ENCODE results near the gene CFAP100. TPM values are rescaled to one million over a fixed set of nuclear protein-coding genes. Genes with fewer than 3 reads are reported as not detected.

The CFAP100 gene
- total RNA-seq, 1 donor from 2014 or later: 4.3 TPM

- Mint-ChIP-seq H3K9me3 (no peaks in the 10 kb centered on the region), H3K4me1 (ENCODE audit: unreplicated experiment) (peaks cover under 1% of the 10 kb centered on the region), H3K4me3 (no peak overlapping the region), H3K27me3 (peaks cover 3% of the 10 kb centered on the region), H3K27ac (no peak overlapping the region), H3K36me3 (no peaks in the 10 kb centered on the region)
- no peak for DNase-seq (ENCODE audit: extremely low spot score, unreplicated experiment)
- TF ChIP-seq CTCF (conservative IDR thresholded peaks at IDR 0.05): no peak
Measured at GRCh38 chr3:126371096-126371705, 23.5 kb upstream of the CFAP100 start.

DNA sequence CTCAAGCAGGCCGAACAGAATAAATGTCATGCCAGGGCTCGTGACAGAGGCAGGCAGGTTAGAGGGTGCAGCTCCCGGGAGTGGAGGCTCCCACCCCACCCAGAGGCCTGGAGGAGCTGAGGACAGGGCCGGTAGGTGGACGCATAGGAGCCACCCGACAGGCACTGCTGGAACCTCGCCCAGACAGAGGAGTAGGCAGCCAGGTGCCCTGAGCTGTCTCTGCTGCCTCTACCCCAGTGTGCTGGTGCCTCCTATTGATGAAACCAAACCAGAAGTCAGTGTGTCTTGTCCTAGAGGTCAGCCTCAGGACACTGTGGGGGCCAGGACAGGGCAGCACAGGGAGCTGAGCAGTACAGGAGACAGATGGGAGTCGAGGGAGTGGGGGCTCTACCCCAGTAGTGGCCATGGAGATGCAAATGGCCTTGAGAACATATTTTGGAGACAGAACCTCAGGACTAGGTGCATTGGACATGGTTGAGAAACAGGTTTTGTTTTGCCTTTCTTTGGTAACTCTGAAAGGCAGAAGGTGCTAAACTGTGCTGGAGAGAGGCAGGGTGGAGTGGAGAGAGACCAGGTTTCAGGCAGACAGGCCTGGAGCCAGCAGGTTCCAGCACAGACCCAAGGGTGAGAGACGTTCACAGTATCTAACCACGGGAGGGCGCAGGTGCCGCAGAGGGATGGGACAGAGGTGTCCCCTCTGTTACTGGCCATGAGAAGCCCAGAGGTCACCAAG lies 22.1 kb upstream of the CFAP100 start:
- Mint-ChIP-seq H3K27me3 (peaks cover 3% of the 10 kb centered on the region), H3K4me1 (ENCODE audit: unreplicated experiment) (peaks cover 8% of the 10 kb centered on the region), H3K36me3 (no peaks in the 10 kb centered on the region), H3K4me3 (no peak overlapping the region), H3K9me3 (no peaks in the 10 kb centered on the region), H3K27ac (no peak overlapping the region)
- TF ChIP-seq CTCF (conservative IDR thresholded peaks at IDR 0.05): no peak
- DNase-seq (ENCODE audit: extremely low spot score, unreplicated experiment): no peak

DNA sequence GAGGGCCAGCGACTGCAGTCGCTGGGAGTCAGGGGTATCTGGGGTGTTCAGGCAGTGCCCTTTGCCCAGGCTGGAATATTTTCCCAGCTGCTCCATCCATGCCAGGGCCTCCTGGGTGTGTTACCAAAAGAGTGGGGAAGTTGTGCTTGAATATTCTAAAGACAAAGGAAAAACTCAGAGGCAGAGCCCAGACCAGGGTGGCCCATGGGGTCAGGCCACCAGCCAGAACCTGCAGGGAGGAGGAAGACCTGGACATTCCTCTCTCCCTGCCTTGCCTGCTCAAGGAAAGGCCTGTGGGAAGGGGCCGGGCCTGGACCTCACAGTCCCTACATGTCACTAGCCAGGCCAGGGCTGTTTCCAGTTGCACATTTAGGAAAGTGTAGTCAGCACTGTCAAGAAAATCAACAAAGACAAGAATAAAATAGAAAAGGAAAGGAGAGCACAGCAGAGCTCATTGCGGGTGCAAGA lies 21.5 kb upstream of the CFAP100 start:
- TF ChIP-seq CTCF (conservative IDR thresholded peaks at IDR 0.05): no peak
- no peak for DNase-seq (ENCODE audit: extremely low spot score, unreplicated experiment)
- Mint-ChIP-seq H3K36me3 (no peaks in the 10 kb centered on the region), H3K4me3 (no peak overlapping the region), H3K4me1 (ENCODE audit: unreplicated experiment) (peaks cover 8% of the 10 kb centered on the region), H3K27me3 (peaks cover 3% of the 10 kb centered on the region), H3K9me3 (no peaks in the 10 kb centered on the region), H3K27ac (no peak overlapping the region)

DNA sequence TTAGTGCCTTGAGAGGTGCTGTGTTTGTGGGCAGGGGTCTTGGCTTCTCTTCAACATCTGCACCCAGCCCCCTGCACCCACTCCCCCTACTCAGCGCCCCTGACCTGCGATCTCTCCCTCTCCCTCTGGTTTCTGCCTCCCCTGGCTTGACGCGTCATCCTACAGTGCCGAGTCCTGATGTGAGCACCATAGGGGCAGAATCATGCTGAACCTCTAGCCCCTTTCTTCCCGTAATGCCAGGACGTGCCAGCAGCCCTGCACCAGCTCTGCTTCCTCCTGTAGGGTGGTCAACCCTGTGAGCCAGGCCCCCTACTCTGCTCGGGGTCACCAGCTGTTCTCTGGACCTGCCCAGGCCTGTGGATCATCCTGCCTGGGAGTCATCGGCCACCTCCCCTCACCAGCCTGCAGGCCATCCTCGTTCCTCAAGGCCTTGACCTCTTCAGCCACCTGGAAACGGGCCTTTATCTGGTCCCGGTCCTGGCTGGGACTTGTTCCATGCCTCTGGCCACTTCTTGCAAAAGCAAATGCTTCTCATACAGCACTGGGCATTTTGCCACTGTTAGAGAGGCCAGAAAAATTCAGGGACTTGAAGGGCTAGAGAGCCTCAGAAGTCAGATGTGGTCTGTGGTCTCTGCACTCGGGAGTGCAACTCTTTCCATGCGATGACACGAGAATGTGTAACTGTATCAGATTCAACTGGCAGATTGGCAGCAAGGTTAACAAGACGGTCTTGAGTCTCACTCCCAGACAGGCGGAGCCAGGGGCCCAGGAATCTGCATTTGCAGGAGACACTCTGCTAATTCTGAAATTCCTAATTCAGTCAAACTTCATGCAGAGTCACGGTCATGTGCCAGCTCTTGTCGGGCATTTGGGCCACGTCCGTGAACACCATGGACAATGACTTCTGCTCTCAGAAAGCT lies 20.8 kb upstream of the CFAP100 start:
- Mint-ChIP-seq H3K4me1 (ENCODE audit: unreplicated experiment) (peaks cover 8% of the 10 kb centered on the region), H3K9me3 (no peaks in the 10 kb centered on the region), H3K4me3 (no peak overlapping the region), H3K27ac (no peak overlapping the region), H3K36me3 (no peaks in the 10 kb centered on the region), H3K27me3 (peaks cover 7% of the 10 kb centered on the region)
- DNase-seq (ENCODE audit: extremely low spot score, unreplicated experiment): no peak
- TF ChIP-seq CTCF (conservative IDR thresholded peaks at IDR 0.05): no peak

DNA sequence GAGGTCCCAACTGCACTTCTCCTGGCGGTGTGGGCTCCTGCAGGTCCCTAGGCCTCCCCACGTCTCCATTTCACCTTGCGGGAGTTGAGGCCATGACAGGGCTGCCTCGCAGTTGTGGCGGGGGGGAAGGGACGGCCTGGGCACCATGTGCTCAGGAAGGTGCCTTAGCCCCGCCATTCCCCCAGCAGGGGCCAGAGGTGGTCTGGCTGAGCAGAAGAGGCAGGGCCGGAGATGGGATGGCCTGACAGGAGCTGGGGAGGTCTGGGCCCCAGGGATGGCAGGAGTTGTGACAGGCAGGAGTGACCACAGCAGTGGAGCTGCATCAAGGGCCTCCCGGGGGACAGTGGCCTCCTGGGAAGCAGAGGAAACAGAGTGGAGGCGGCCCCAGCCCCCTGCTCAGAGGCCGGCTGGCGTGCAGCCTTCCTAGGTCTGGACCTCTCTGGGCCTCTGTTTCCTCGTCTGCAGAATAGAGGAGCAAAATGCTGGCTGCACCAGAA lies 18.8 kb upstream of the CFAP100 start:
- no peak for DNase-seq (ENCODE audit: extremely low spot score, unreplicated experiment)
- Mint-ChIP-seq H3K9me3 (no peaks in the 10 kb centered on the region), H3K4me3 (no peak overlapping the region), H3K27me3 (peaks cover 8% of the 10 kb centered on the region), H3K36me3 (no peaks in the 10 kb centered on the region), H3K4me1 (ENCODE audit: unreplicated experiment) (peaks cover 8% of the 10 kb centered on the region), H3K27ac (no peak overlapping the region)
- no peak for TF ChIP-seq CTCF (conservative IDR thresholded peaks at IDR 0.05)

Data from type B pancreatic cell (in vitro differentiated cells).